ENCODE results near the gene MYDGF.

Gene MYDGF

GRCh38 chr19:4640247-4641000, 29.7 kb downstream of the MYDGF start:
- no peak for DNase-seq

- no peak for DNase-seq
These were observed 30.5 kb downstream of the MYDGF start for GRCh38 chr19:4639531-4640246.

- DNase-seq, result peak; percentile 99
These were observed 31.2 kb downstream of the MYDGF start, which contains the start of gene TNFAIP8L1 for GRCh38 chr19:4638828-4639530. Gene TNFAIP8L1 (plus strand): TSS chr19:4639516. CDS start chr19:4651870, 12,354 bp downstream.

GRCh38 chr19:4638317-4638716, 31.8 kb downstream of the MYDGF start:
- DNase-seq, result no peak

- no peak for DNase-seq
These were observed 33.4 kb downstream of the MYDGF start for GRCh38 chr19:4636761-4637160.

- DNase-seq, result peak; percentile 79
These were observed 33.9 kb downstream of the MYDGF start for GRCh38 chr19:4636151-4636717.

- no peak for DNase-seq
These were observed 34.4 kb downstream of the MYDGF start for GRCh38 chr19:4635754-4636116.

- peak; percentile 40 for DNase-seq
These were observed 36.8 kb downstream of the MYDGF start for GRCh38 chr19:4633140-4633967.

GRCh38 chr19:4624733-4625362, 45.3 kb downstream of the MYDGF start:
- no peak for DNase-seq

- no peak for DNase-seq
These were observed 45.8 kb downstream of the MYDGF start for GRCh38 chr19:4624301-4624700.

GRCh38 chr19:4622695-4623421, 47.3 kb downstream of the MYDGF start:
- no peak for DNase-seq

GRCh38 chr19:4620675-4621074, 49.5 kb downstream of the MYDGF start:
- DNase-seq, result no peak

- DNase-seq, result no peak
These were observed 50.4 kb downstream of the MYDGF start for GRCh38 chr19:4619668-4620294.

GRCh38 chr19:4618019-4618418, 52.1 kb downstream of the MYDGF start:
- DNase-seq, result no peak

GRCh38 chr19:4613254-4613751, 56.8 kb downstream of the MYDGF start:
- DNase-seq, result no peak

GRCh38 chr19:4609878-4610511, 60.1 kb downstream of the MYDGF start:
- DNase-seq, result no peak
